GM06990 (cell line): Measurements from ENCODE around the gene PTPRS.
A peak's percentile ranks its signal among the peaks of the same experiment; 100 is the strongest.

ENCODE experiments used
- DNase-seq: peaks from one replicate; pipeline ENCODE4 v3.0.0-alpha.2; 2011; ENCODE audit not compliant: insufficient read length; ENCODE audit errors: extremely low read depth
- H3K27me3 ChIP-seq: replicated peaks from 2 replicates; pipeline ENCODE4 v1.6.0; 2011; ENCODE audit warnings: low read length; ENCODE audit not compliant: control insufficient read depth, insufficient read depth
- H3K36me3 ChIP-seq: 2 replicates; pipeline ENCODE4 v1.5.1; 2011; ENCODE audit warnings: low read length; ENCODE audit not compliant: control insufficient read depth, insufficient read depth
- H3K4me3 ChIP-seq: replicated peaks from 2 replicates; pipeline ENCODE4 v1.5.1; 2011; ENCODE audit warnings: low read depth, mild to moderate bottlenecking, control low read depth, low read length
- CTCF ChIP-seq: IDR thresholded peaks from 2 replicates; pipeline ENCODE4 v1.5.1; 2011; ENCODE audit warnings: low read length, control low read depth, mild to moderate bottlenecking, inconsistent platforms; ENCODE audit not compliant: insufficient read depth, poor library complexity, severe bottlenecking

The PTPRS gene

GRCh38 chr19:5292453-5292821, 48.2 kb downstream of the PTPRS start:
- DNase-seq, result peak; percentile 43
- peak overlapping the region; percentile 49 for H3K4me3 ChIP-seq
- TF ChIP-seq CTCF, result no peak
- H3K36me3 ChIP-seq, result no peaks in the 10 kb centered on the region
- H3K27me3 ChIP-seq, result no peaks in the 10 kb centered on the region; the same call in none of the 2 replicates

- Histone ChIP-seq H3K27me3 (no peaks in the 10 kb centered on the region; the same call in none of the 2 replicates), H3K4me3 (no peak overlapping the region), H3K36me3 (no peaks in the 10 kb centered on the region)
- DNase-seq, result no peak
- no peak for TF ChIP-seq CTCF
Measured at GRCh38 chr19:5291588-5292193, 48.9 kb downstream of the PTPRS start.
